Putamen (tissue), 1 donor: ENCODE data around the gene IRX3.

Experiments
- DNase-seq: peaks from one replicate; pipeline ENCODE4 v3.0.0-alpha.2; 2016; ENCODE audit warnings: low spot score

The IRX3 gene

GRCh38 chr16:54290833-54291655 is 4.5 kb upstream of the IRX3 start:
- no peak for DNase-seq

GRCh38 chr16:54289945-54290832 is 3.6 kb upstream of the IRX3 start:
- DNase-seq = no peak

- DNase-seq = no peak
Measured at GRCh38 chr16:54289242-54289944, 2.8 kb upstream of the IRX3 start.

- DNase-seq = no peak
Measured at GRCh38 chr16:54288835-54289241, 2.3 kb upstream of the IRX3 start.

GRCh38 chr16:54288030-54288834 is 1.6 kb upstream of the IRX3 start:
- no peak for DNase-seq

- DNase-seq = no peak
Measured at GRCh38 chr16:54287131-54288029, 793 bp upstream of the IRX3 start.

- DNase-seq = no peak
Measured at GRCh38 chr16:54286090-54286365, 559 bp downstream of the IRX3 start.

GRCh38 chr16:54285414-54286089 is 1.0 kb downstream of the IRX3 start:
- DNase-seq = no peak

GRCh38 chr16:54284931-54285413 is 1.6 kb downstream of the IRX3 start:
- DNase-seq = no peak

- DNase-seq = no peak
Measured at GRCh38 chr16:54284319-54284930, 2.2 kb downstream of the IRX3 start.

- no peak for DNase-seq
Measured at GRCh38 chr16:54283725-54284318, 2.8 kb downstream of the IRX3 start.

- DNase-seq = no peak
Measured at GRCh38 chr16:54282928-54283724, 3.5 kb downstream of the IRX3 start.

- DNase-seq = no peak
Measured at GRCh38 chr16:54282202-54282927, 4.2 kb downstream of the IRX3 start.

- DNase-seq = no peak
Measured at GRCh38 chr16:54281535-54282201, 4.9 kb downstream of the IRX3 start.

- DNase-seq = no peak
Measured at GRCh38 chr16:54280751-54281150, 5.8 kb downstream of the IRX3 start.

GRCh38 chr16:54277845-54278703 is 8.5 kb downstream of the IRX3 start:
- peak; percentile 30 for DNase-seq
